H1 (cell line): ENCODE measurements around the gene SIK2. TPM values are rescaled to one million over a fixed set of nuclear protein-coding genes. Genes with fewer than 3 reads are reported as not detected.

Experiments
- CTCF ChIA-PET: fragments of 300-600 bp; sonication (Branson Sonifier 250); formaldehyde crosslinking; loops from one replicate; lab custom pipeline; 2021; ENCODE audit not compliant: partially characterized antibody; lab: Charles Lee
- POLR2A ChIA-PET: fragments of 300-600 bp; sonication (Branson Sonifier 250); formaldehyde crosslinking; loops from one replicate; lab custom pipeline; 2021; ENCODE audit warnings: inconsistent platforms; ENCODE audit not compliant: partially characterized antibody; lab: Charles Lee
- DNase-seq, 2 experiments: peaks; one replicate each; pipeline versions ENCODE4 v3.0.0 to v3.0.0-alpha.2; 2010 to 2022; ENCODE audit warnings: low spot score in 2 of 2, low read depth in 1 of 2, mixed read lengths in 1 of 2
- FAIRE-seq: peaks from 2 replicates; lab custom pipeline; 2011; peaks lifted over from hg19 to GRCh38; lab: Jason Lieb, UNC
- H2AFZ ChIP-seq: 2 replicates; pipeline ENCODE4 v1.8.1; 2012; ENCODE audit warnings: low read length, inconsistent platforms
- H2AK5ac ChIP-seq: 2 replicates; pipeline ENCODE4 v1.6.1; 2013; ENCODE audit warnings: low read depth, low read length
- H2BK120ac ChIP-seq: replicated peaks from 2 replicates; pipeline ENCODE3; 2013; ENCODE audit warnings: low read depth, low read length, inconsistent platforms
- H2BK12ac ChIP-seq: 2 replicates; pipeline ENCODE4 v1.6.1; 2013; ENCODE audit warnings: low read depth, low read length
- H2BK15ac ChIP-seq: 2 replicates; pipeline ENCODE4 v1.6.1; 2013; ENCODE audit warnings: low read length
- H2BK20ac ChIP-seq: 2 replicates; pipeline ENCODE4 v1.6.1; 2013; ENCODE audit warnings: low read length
- H2BK5ac ChIP-seq: 2 replicates; pipeline ENCODE4 v1.6.1; 2013; ENCODE audit warnings: low read depth, low read length
- H3K14ac ChIP-seq: 2 replicates; pipeline ENCODE4 v1.6.1; 2013; ENCODE audit warnings: inconsistent platforms; ENCODE audit not compliant: insufficient read length
- H3K18ac ChIP-seq: 2 replicates; pipeline ENCODE4 v1.6.1; 2013; ENCODE audit warnings: low read length; ENCODE audit errors: extremely low read depth
- H3K23ac ChIP-seq: 2 replicates; pipeline ENCODE4 v1.6.1; 2013; ENCODE audit warnings: inconsistent platforms; ENCODE audit not compliant: insufficient read length
- H3K23me2 ChIP-seq: 2 replicates; pipeline ENCODE4 v1.6.1; 2013; ENCODE audit warnings: low read depth, low read length
- H3K27ac ChIP-seq: 2 replicates; pipeline ENCODE4 v1.6.1; 2011; ENCODE audit warnings: low read depth, low read length, inconsistent platforms
- H3K27me3 ChIP-seq, 4 experiments: replicated peaks in 1 of 4; 1 replicate in 1 of 4; 2 replicates in 3 of 4; pipeline versions ENCODE4 v1.6.1 to v1.8.1; 2011 to 2013; ENCODE audit warnings: low read length in 3 of 4, mild to moderate bottlenecking in 3 of 4, inconsistent platforms in 2 of 4, mixed read lengths in 2 of 4, moderate library complexity in 1 of 4; ENCODE audit not compliant: control insufficient read depth in 3 of 4, insufficient read depth in 3 of 4; ENCODE audit errors: extremely low read depth in 1 of 4
- H3K36me3 ChIP-seq, 4 experiments: 2 replicates each; pipeline versions ENCODE4 v1.6.1 to v1.8.1; 2011 to 2013; ENCODE audit warnings: mild to moderate bottlenecking in 4 of 4, low read length in 3 of 4, moderate library complexity in 2 of 4, control low read depth in 1 of 4, inconsistent platforms in 1 of 4; ENCODE audit not compliant: insufficient read depth in 4 of 4, control insufficient read depth in 2 of 4
- H3K4ac ChIP-seq: replicated peaks from 2 replicates; pipeline ENCODE3; 2013; ENCODE audit warnings: low read length, low read depth, mixed read lengths, inconsistent platforms; ENCODE audit not compliant: insufficient read length
- H3K4me1 ChIP-seq, 4 experiments: replicated peaks in 1 of 4; 1 replicate in 1 of 4; 2 replicates in 3 of 4; pipeline versions ENCODE4 v1.6.1 to v1.8.1; 2011 to 2013; ENCODE audit warnings: low read length in 3 of 4, inconsistent platforms in 2 of 4, mixed read lengths in 1 of 4; ENCODE audit not compliant: insufficient read depth in 4 of 4, control insufficient read depth in 3 of 4
- H3K4me2 ChIP-seq, 2 experiments: 2 replicates each; pipeline versions ENCODE4 v1.6.1 to v1.8.1; 2011 to 2013; ENCODE audit warnings: low read depth in 2 of 2, low read length in 2 of 2, control low read depth in 1 of 2, inconsistent platforms in 1 of 2, mild to moderate bottlenecking in 1 of 2; ENCODE audit not compliant: insufficient read depth in 1 of 2
- H3K4me3 ChIP-seq, 4 experiments: fragments of 200-600, 300-600 bp in 1 of 4; sonication (generic), shearing (Covaris generic), sonication (Bioruptor Twin) in 1 of 4; 2 replicates each; pipeline versions ENCODE4 v1.5.1 to v1.8.1; 2011 to 2016; ENCODE audit warnings: low read length in 4 of 4, low read depth in 3 of 4, control low read depth in 2 of 4, inconsistent platforms in 2 of 4, mild to moderate bottlenecking in 2 of 4, mixed read lengths in 1 of 4, moderate library complexity in 1 of 4; ENCODE audit not compliant: insufficient read depth in 2 of 4; ENCODE audit errors: extremely low read depth in 1 of 4
- H3K56ac ChIP-seq: replicated peaks from 2 replicates; pipeline ENCODE3; 2013; ENCODE audit warnings: low read depth, mild to moderate bottlenecking, mixed read lengths, low read length, inconsistent platforms; ENCODE audit not compliant: insufficient read length
- H3K79me1 ChIP-seq: 2 replicates; pipeline ENCODE4 v1.6.1; 2013; ENCODE audit warnings: low read depth, low read length, control low read depth
- H3K79me2 ChIP-seq, 2 experiments: 2 replicates each; pipeline versions ENCODE4 v1.6.1 to v1.8.1; 2012 to 2013; ENCODE audit warnings: low read length in 2 of 2, mild to moderate bottlenecking in 2 of 2, inconsistent platforms in 1 of 2; ENCODE audit not compliant: insufficient read depth in 2 of 2, control insufficient read depth in 1 of 2
- H3K9ac ChIP-seq, 4 experiments: replicated peaks in 1 of 4; 1 replicate in 1 of 4; 2 replicates in 3 of 4; pipeline versions ENCODE4 v1.6.1 to v1.8.1; 2011 to 2013; ENCODE audit warnings: low read depth in 3 of 4, low read length in 3 of 4, control low read depth in 2 of 4, mild to moderate bottlenecking in 2 of 4, moderate library complexity in 2 of 4, inconsistent platforms in 1 of 4; ENCODE audit errors: extremely low read depth in 1 of 4
- H3K9me3 ChIP-seq, 2 experiments: 2 replicates each; pipeline versions ENCODE4 v1.6.1 to v1.8.1; 2012 to 2013; ENCODE audit warnings: mild to moderate bottlenecking in 2 of 2, moderate library complexity in 2 of 2, control low read depth in 1 of 2, inconsistent platforms in 1 of 2, low read depth in 1 of 2, low read length in 1 of 2, mixed read lengths in 1 of 2; ENCODE audit not compliant: insufficient read depth in 2 of 2
- H4K20me1 ChIP-seq, 2 experiments: replicated peaks in 1 of 2; 2 replicates each; pipeline versions ENCODE3 to v1.8.1; 2011 to 2013; ENCODE audit warnings: inconsistent platforms in 2 of 2, low read length in 2 of 2, mild to moderate bottlenecking in 1 of 2; ENCODE audit not compliant: insufficient read depth in 2 of 2, control insufficient read depth in 1 of 2
- H4K5ac ChIP-seq: 2 replicates; pipeline ENCODE4 v1.6.1; 2013; ENCODE audit warnings: low read length, low read depth, mixed read lengths, inconsistent platforms; ENCODE audit not compliant: insufficient read length
- H4K8ac ChIP-seq: 2 replicates; pipeline ENCODE4 v1.8.0; 2013; ENCODE audit warnings: mild to moderate bottlenecking, moderate library complexity, low read length, inconsistent platforms; ENCODE audit not compliant: insufficient read depth; ENCODE audit errors: extremely low read depth
- H4K91ac ChIP-seq: replicated peaks from 2 replicates; pipeline ENCODE3; 2013; ENCODE audit warnings: low read length, mixed read lengths, inconsistent platforms; ENCODE audit not compliant: insufficient read length
- CHD2 ChIP-seq: IDR thresholded peaks from 2 replicates; pipeline ENCODE4 v1.6.1; 2012; ENCODE audit warnings: low read length, improper control_type of control experiment
- EZH2 ChIP-seq: fragments of 200-600 bp; sonication (generic); IDR thresholded peaks from 2 replicates; pipeline ENCODE4 v1.7.1; 2012; ENCODE audit warnings: low read depth, mild to moderate bottlenecking, moderate library complexity, low read length, inconsistent platforms; ENCODE audit not compliant: severe bottlenecking
- JUN ChIP-seq: IDR thresholded peaks from 2 replicates; pipeline ENCODE4 v1.6.1; 2011; ENCODE audit warnings: low read depth, mild to moderate bottlenecking, improper control_type of control experiment, low read length
- MAFK ChIP-seq: IDR thresholded peaks from 2 replicates; pipeline ENCODE4 v1.6.1; 2012; ENCODE audit warnings: low read depth, mild to moderate bottlenecking, improper control_type of control experiment, low read length
- NRF1 ChIP-seq: IDR thresholded peaks from 2 replicates; pipeline ENCODE4 v1.6.1; 2011; ENCODE audit warnings: mild to moderate bottlenecking, low read depth, low read length, improper control_type of control experiment
- PHF8 ChIP-seq: fragments of 200-600 bp; sonication (generic); conservative IDR thresholded peaks from 2 replicates; pipeline ENCODE4 v1.7.1; 2012; ENCODE audit warnings: low read depth, mild to moderate bottlenecking, inconsistent platforms, low read length, moderate library complexity
- SP1 ChIP-seq: IDR thresholded peaks from 2 replicates; pipeline ENCODE4 v1.6.1; 2011; ENCODE audit warnings: low read depth, low read length
- TAF7 ChIP-seq: optimal IDR thresholded peaks from 2 replicates; pipeline ENCODE3; 2011; ENCODE audit warnings: low read depth, mild to moderate bottlenecking, inconsistent platforms, low read length, moderate library complexity, borderline replicate concordance
- TBP ChIP-seq: IDR thresholded peaks from 2 replicates; pipeline ENCODE4 v1.6.1; 2011; ENCODE audit warnings: low read depth, low read length, improper control_type of control experiment
- TEAD4 ChIP-seq: IDR thresholded peaks from 2 replicates; pipeline ENCODE4 v1.6.1; 2012; ENCODE audit warnings: low read depth, low read length, inconsistent platforms, mixed read lengths
- WGBS, 2 experiments: shearing (Covaris generic) in 1 of 2; methylation state at CpG; one replicate each; pipeline versions ENCODE4 v1.1.6 to v1.1.7; 2013 to 2015; ENCODE audit warnings: low lambda C conversion rate in 2 of 2, mixed read lengths in 2 of 2, inconsistent platforms in 1 of 2, low coverage in 1 of 2, missing lambda C conversion rate in 1 of 2; ENCODE audit not compliant: insufficient replicate concordance in 2 of 2, insufficient coverage in 1 of 2, insufficient read length in 1 of 2; ENCODE audit errors: extremely low coverage in 1 of 2, missing lambda C conversion rate in 1 of 2; 5-methylcytosine and 5-hydroxymethylcytosine counted together
- polyA plus RNA-seq, 7 experiments: library from polyadenylated mRNA; depleted of rRNA in 3 of 7; stranded (reverse) in 5 of 7; unstranded in 2 of 7; fragments of >200 nt in 5 of 7; fragments of 200-250 nt in 2 of 7; gene quantifications; 1 replicate in 5 of 7; 2 replicates in 1 of 7; 4 replicates in 1 of 7; pipeline versions ENCODE4 v1.2.1 to v1.2.3, GENCODE V29; 2011 to 2013; ENCODE audit warnings: missing spikeins in 2 of 7, mixed read lengths in 2 of 7
- total RNA-seq: library from RNA; stranded (reverse); fragmentation: NEBNext Ultra II Directional; extraction: Animal tissue kit (Norgen Biotek cat#: 25700); gene quantifications from 2 replicates; pipeline ENCODE4 v1.2.1, GENCODE V29; 2021

The SIK2 gene
- total and polyA plus RNA-seq, 2 of the 8 experiments (the other 6 are each of a cell fraction or from before 2014, with no cell fraction given), result 8.8 to 11.2 TPM

DNA sequence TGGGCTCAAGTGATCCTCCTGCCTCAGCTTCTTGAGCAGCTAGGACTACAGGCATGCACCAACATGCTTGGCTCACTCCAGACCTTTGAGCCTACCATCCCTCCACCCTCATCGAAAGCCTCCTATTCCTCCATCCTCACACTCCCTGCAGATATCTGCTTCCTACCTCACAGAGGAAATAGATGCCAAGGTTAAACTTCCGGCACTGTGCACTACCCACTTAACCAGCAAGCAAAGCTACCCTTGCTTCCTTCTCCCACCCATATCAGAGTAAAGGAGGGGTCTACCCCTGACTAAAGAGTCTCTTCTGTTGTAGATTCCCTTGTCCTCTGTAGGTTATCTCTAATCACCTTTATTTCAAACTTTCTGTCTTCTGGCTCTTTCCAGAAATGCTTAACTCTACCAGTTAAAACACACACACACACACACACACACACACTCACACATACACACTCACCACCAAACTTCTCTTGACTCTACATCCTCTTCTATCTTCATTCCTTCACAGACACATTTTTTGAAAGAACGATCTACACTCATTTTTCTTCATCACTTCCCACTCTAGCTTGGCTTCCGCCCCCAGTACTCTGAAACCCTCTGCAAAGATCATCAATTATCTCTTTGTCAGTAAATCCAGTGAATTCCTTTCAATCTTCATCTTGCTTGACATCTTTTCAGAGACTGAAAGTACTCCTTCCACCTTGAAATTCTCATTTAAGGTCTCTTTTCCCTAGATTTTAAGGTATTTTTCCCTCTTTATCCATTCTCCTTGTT lies 10.9 kb upstream of the SIK2 start:
- TF ChIP-seq MAFK (no peak), SP1 (no peak), TAF7 (no peak), CHD2 (no peak), TEAD4 (no peak), EZH2 (no peak), PHF8 (no peak), TBP (no peak), JUN (no peak), NRF1 (no peak)
- TF ChIP-seq, all 59 proteins: peak for 0
- H4K5ac ChIP-seq, result no peak overlapping the region
- no peak overlapping the region for H3K4me3 ChIP-seq
- no peak overlapping the region for H2BK5ac ChIP-seq
- FAIRE-seq (no peak), DNase-seq (no peak)
- H3K4me1 ChIP-seq, result no peaks in the 10 kb centered on the region
- POLR2A ChIA-PET, result no interaction called here
- H3K23me2 ChIP-seq, result peaks cover 2% of the 10 kb centered on the region; the same call in 1 of the 2 replicates
- H3K23ac ChIP-seq, result no peak overlapping the region
- H3K27me3 ChIP-seq, result no peaks in the 10 kb centered on the region
- no peak overlapping the region for H3K4ac ChIP-seq
- H3K79me2 ChIP-seq, result no peaks in the 10 kb centered on the region
- no peak overlapping the region for H2AK5ac ChIP-seq
- no peak overlapping the region for H2BK20ac ChIP-seq
- no peak overlapping the region for H3K9ac ChIP-seq
- 0 out of 4 replicates have a peak, but pooled peaks cover 0 to 4% of the 10 kb centered on the region in 2 experiments for H3K9me3 ChIP-seq
- no peak overlapping the region for H4K8ac ChIP-seq
- H2BK12ac ChIP-seq, result no peak overlapping the region
- 85 to 100% methylated on average over 1 to 4 of the region's 4 CpGs for WGBS, 2 experiments
- no peak overlapping the region for H3K18ac ChIP-seq
- no peaks in the 10 kb centered on the region for H3K36me3 ChIP-seq
- peak overlapping the region; percentile 90 for H3K56ac ChIP-seq
- 0 out of 2 replicates have a peak overlapping the region, but pooled peaks have one; percentile 23 for H2AFZ ChIP-seq
- H3K27ac ChIP-seq, result no peak overlapping the region
- no peak overlapping the region for H4K91ac ChIP-seq
- H3K14ac ChIP-seq, result no peak overlapping the region
- no peak overlapping the region for H2BK15ac ChIP-seq
- no peaks in the 10 kb centered on the region for H3K79me1 ChIP-seq
- H3K4me2 ChIP-seq, result no peak overlapping the region
- no peak overlapping the region for H2BK120ac ChIP-seq
- CTCF ChIA-PET, result interaction anchor here (1.2 to 2.8 kb wide), 3 partner anchors 168 to 391 kb away, joined by 4 to 14 read pairs (median 6); no protein-coding TSS in a partner anchor
- no peaks in the 10 kb centered on the region for H4K20me1 ChIP-seq
